PC-9 (cell line): ENCODE data around the gene PLPP3. TPM values are rescaled to one million over a fixed set of nuclear protein-coding genes. Genes with fewer than 3 reads are reported as not detected.

ENCODE experiments used
- BruUV-seq: library from RNA; stranded (reverse); fragments of 400-500 nt; replicated peaks from 2 replicates; lab custom pipeline; 2021; lab: Mats Ljungman, UMichigan
- CTCF ChIA-PET: fragments of 300-600 bp; sonication (Branson Sonifier 250); formaldehyde crosslinking; loops from one replicate; lab custom pipeline; 2022; ENCODE audit warnings: antibody characterized with exemption; lab: Charles Lee
- POLR2A ChIA-PET: fragments of 300-600 bp; sonication (Branson Sonifier 250); formaldehyde crosslinking; loops from one replicate; lab custom pipeline; 2022; ENCODE audit warnings: antibody characterized with exemption; ENCODE audit not compliant: unreplicated experiment; lab: Charles Lee
- DNase-seq, 2 experiments: peaks; one replicate each; pipeline versions ENCODE4 v3.0.0 to v3.0.0-alpha.2; 2015 to 2022; ENCODE audit warnings: mixed read lengths in 1 of 2
- H2AFZ ChIP-seq: fragments of 200-600 bp; sonication (generic); 2 replicates; pipeline ENCODE4 v1.8.1; 2017; ENCODE audit warnings: antibody characterized with exemption
- H3F3A ChIP-seq: fragments of 200-600 bp; sonication (generic); 2 replicates; pipeline ENCODE4 v1.8.1; 2017; ENCODE audit warnings: antibody characterized with exemption, mild to moderate bottlenecking, low read depth; ENCODE audit not compliant: insufficient read depth
- H3K27ac ChIP-seq: fragments of 200-600 bp; sonication (generic); 2 replicates; pipeline ENCODE4 v1.6.1; 2016; ENCODE audit warnings: mixed run types
- H3K27me3 ChIP-seq: fragments of 200-600 bp; sonication (generic); 2 replicates; pipeline ENCODE4 v1.6.1; 2016; ENCODE audit warnings: low read depth, mixed run types; ENCODE audit not compliant: insufficient read depth
- H3K36me3 ChIP-seq: fragments of 200-600 bp; sonication (generic); 2 replicates; pipeline ENCODE4 v1.6.1; 2016; ENCODE audit warnings: low read depth, mixed run types
- H3K4me1 ChIP-seq: fragments of 200-600 bp; sonication (generic); replicated peaks from 2 replicates; pipeline ENCODE4 v1.6.1; 2016; ENCODE audit warnings: mixed run types; ENCODE audit not compliant: insufficient read depth
- H3K4me2 ChIP-seq: fragments of 200-600 bp; sonication (generic); 2 replicates; pipeline ENCODE4 v1.6.1; 2017; ENCODE audit warnings: mixed run types
- H3K4me3 ChIP-seq: fragments of 200-600 bp; sonication (generic); 2 replicates; pipeline ENCODE4 v1.6.1; 2016; ENCODE audit warnings: mixed run types
- H3K79me2 ChIP-seq: fragments of 200-600 bp; sonication (generic); 2 replicates; pipeline ENCODE4 v1.6.1; 2017; ENCODE audit warnings: low read depth, mixed run types
- H3K9me2 ChIP-seq: fragments of 200-600 bp; sonication (generic); 2 replicates; pipeline ENCODE4 v1.8.1; 2017; ENCODE audit warnings: mild to moderate bottlenecking; ENCODE audit not compliant: insufficient read depth
- H3K9me3 ChIP-seq: fragments of 200-600 bp; sonication (generic); 2 replicates; pipeline ENCODE4 v1.8.1; 2016; ENCODE audit warnings: low read depth; ENCODE audit not compliant: insufficient read depth
- H4K20me1 ChIP-seq: fragments of 200-600 bp; sonication (generic); 2 replicates; pipeline ENCODE4 v1.8.1; 2017; ENCODE audit not compliant: insufficient read depth
- CTCF ChIP-seq: fragments of 200-600 bp; sonication (generic); conservative IDR thresholded peaks from 2 replicates; pipeline ENCODE4 v1.6.1; 2017; ENCODE audit warnings: mixed run types, antibody characterized with exemption, mild to moderate bottlenecking, moderate library complexity
- EZH2 ChIP-seq: fragments of 200-600 bp; sonication (generic); IDR thresholded peaks from 2 replicates; pipeline ENCODE4 v1.8.0; 2017; ENCODE audit warnings: antibody characterized with exemption, low read depth
- intact Hi-C: fragments of 100-400 bp; cut with micrococcal nuclease; formaldehyde crosslinking; loops from one replicate; pipeline ENCODE4 v1.10.0; 2022; ENCODE audit not compliant: unreplicated experiment
- total RNA-seq: library from RNA; stranded (reverse); gene quantifications from 2 replicates; pipeline ENCODE4 v1.2.3, GENCODE V29; 2021

The PLPP3 gene
- total RNA-seq, 1 experiment from 2014 or later = 22.4 TPM

GRCh38 chr1:56545711-56546110 is 33.7 kb downstream of the PLPP3 start:
- Histone ChIP-seq H3K36me3 (peaks cover 9% of the 10 kb centered on the region; the same call in 1 of the 2 replicates), H4K20me1 (peaks cover 13% of the 10 kb centered on the region), H3F3A (peaks cover 20% of the 10 kb centered on the region), H3K79me2 (peaks cover 70% of the 10 kb centered on the region), H3K27me3 (no peaks in the 10 kb centered on the region), H3K4me2 (no peak overlapping the region), H3K4me3 (no peak overlapping the region), H3K27ac (no peak overlapping the region), H3K9me2 (no peaks in the 10 kb centered on the region), H3K9me3 (no peaks in the 10 kb centered on the region), H3K4me1 (peaks cover 25% of the 10 kb centered on the region), H2AFZ (no peak overlapping the region)
- POLR2A ChIA-PET = no interaction called here
- no peak for DNase-seq
- TF ChIP-seq EZH2 (no peak), CTCF (no peak)
- BruUV-seq = no TSS peak
- CTCF ChIA-PET = no interaction called here
- intact Hi-C loops = no loop called here

GRCh38 chr1:56543783-56544612 is 35.4 kb downstream of the PLPP3 start:
- BruUV-seq = no TSS peak
- DNase-seq = no peak
- no peak overlapping the region for H3K4me2 ChIP-seq
- H3F3A ChIP-seq = peaks cover 20% of the 10 kb centered on the region
- H3K9me3 ChIP-seq = no peaks in the 10 kb centered on the region
- intact Hi-C loops = no loop called here
- POLR2A ChIA-PET = no interaction called here
- H3K4me1 ChIP-seq = peaks cover 25% of the 10 kb centered on the region
- H2AFZ ChIP-seq = no peak overlapping the region
- peaks cover 87% of the 10 kb centered on the region for H3K79me2 ChIP-seq
- no peak overlapping the region for H3K4me3 ChIP-seq
- H3K9me2 ChIP-seq = no peaks in the 10 kb centered on the region
- H3K27me3 ChIP-seq = no peaks in the 10 kb centered on the region
- CTCF ChIA-PET = no interaction called here
- no peak for TF ChIP-seq CTCF
- no peak for TF ChIP-seq EZH2
- peaks cover 13% of the 10 kb centered on the region for H4K20me1 ChIP-seq
- H3K36me3 ChIP-seq = peaks cover 11% of the 10 kb centered on the region; the same call in 1 of the 2 replicates
- no peak overlapping the region for H3K27ac ChIP-seq

- BruUV-seq = no TSS peak
- intact Hi-C loops = no loop called here
- Histone ChIP-seq H3K27me3 (no peaks in the 10 kb centered on the region), H3K9me3 (no peaks in the 10 kb centered on the region), H3K79me2 (peaks cover 100% of the 10 kb centered on the region), H3K4me3 (no peak overlapping the region), H3K4me1 (peaks cover 12% of the 10 kb centered on the region), H3F3A (peaks cover 7% of the 10 kb centered on the region; the same call in 1 of the 2 replicates), H3K36me3 (peaks cover 11% of the 10 kb centered on the region; the same call in 1 of the 2 replicates), H3K4me2 (no peak overlapping the region), H3K27ac (no peak overlapping the region), H3K9me2 (no peaks in the 10 kb centered on the region), H2AFZ (no peak overlapping the region), H4K20me1 (peaks cover 17% of the 10 kb centered on the region)
- ChIA-PET POLR2A (no interaction called here), CTCF (no interaction called here)
- no peak for DNase-seq
- TF ChIP-seq EZH2 (no peak), CTCF (no peak)
Measured at GRCh38 chr1:56542651-56543050, 36.7 kb downstream of the PLPP3 start.
